ENCODE results near the gene TSPAN32.

Gene TSPAN32

DNA sequence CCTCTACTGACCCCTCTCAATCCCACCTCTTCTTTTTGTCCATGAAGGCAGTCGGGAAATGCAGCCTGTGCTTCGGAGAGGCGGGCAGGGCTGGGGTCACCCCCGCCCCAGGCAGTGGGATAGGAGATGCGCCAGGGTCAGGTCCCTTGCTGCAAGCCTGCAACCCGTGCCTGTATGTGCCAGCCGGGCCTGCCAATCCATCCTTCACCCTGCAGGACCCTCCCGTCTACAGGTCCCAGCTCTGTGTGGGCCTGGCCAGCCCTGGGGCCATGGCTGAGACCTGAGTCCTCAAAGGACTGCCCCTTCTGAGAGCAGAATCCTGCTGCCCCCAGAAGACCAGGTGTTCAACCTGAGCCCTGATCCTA lies 42.4 kb upstream of the TSPAN32 start:
- Mint-ChIP-seq H3K36me3 (ENCODE audit: low read depth) (no peaks in the 10 kb centered on the region), H3K4me3 (no peak overlapping the region), H3K4me1 (no peaks in the 10 kb centered on the region), H3K27me3 (ENCODE audit: low read depth) (peaks cover 13% of the 10 kb centered on the region), H3K9me3 (peaks cover 7% of the 10 kb centered on the region), H3K27ac (no peak overlapping the region)
- TF ChIP-seq, protein P1, sequence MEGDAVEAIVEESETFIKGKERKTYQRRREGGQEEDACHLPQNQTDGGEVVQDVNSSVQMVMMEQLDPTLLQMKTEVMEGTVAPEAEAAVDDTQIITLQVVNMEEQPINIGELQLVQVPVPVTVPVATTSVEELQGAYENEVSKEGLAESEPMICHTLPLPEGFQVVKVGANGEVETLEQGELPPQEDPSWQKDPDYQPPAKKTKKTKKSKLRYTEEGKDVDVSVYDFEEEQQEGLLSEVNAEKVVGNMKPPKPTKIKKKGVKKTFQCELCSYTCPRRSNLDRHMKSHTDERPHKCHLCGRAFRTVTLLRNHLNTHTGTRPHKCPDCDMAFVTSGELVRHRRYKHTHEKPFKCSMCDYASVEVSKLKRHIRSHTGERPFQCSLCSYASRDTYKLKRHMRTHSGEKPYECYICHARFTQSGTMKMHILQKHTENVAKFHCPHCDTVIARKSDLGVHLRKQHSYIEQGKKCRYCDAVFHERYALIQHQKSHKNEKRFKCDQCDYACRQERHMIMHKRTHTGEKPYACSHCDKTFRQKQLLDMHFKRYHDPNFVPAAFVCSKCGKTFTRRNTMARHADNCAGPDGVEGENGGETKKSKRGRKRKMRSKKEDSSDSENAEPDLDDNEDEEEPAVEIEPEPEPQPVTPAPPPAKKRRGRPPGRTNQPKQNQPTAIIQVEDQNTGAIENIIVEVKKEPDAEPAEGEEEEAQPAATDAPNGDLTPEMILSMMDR (IDR thresholded peaks at IDR 0.05; ENCODE audit: unreplicated experiment in 3 of 3), result no peak

DNA sequence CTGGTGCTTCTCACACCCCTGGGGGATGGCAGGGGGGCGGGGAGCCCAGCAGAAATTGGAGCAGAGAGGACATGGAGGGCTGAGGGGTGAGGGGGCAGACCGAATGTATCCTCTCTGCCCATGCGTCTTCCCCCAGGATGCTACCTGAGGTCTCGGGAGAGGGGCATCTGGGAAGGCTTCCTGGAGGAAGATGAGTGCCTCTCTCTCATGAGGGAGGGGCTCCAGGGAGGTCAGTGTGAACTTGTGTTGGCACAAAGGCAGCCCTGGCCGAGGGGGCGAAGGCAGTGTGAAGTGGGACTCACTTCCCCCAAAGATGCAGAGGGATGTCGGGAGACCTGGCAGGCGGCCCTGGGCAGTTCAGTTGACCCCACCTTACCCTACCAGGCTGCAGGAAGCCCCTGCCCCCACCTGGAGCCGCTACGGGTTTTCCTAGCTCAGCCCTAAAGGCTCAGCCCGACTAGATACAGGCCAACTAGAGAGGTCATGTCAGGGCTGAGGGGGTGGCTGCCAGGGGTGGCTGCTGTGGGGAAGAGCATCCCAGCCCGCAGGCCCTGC lies 41.8 kb upstream of the TSPAN32 start:
- peaks cover 18% of the 10 kb centered on the region for H3K27me3 Mint-ChIP-seq (ENCODE audit: low read depth)
- peaks cover 4% of the 10 kb centered on the region for H3K9me3 Mint-ChIP-seq
- no peak overlapping the region for H3K4me3 Mint-ChIP-seq
- no peak overlapping the region for H3K27ac Mint-ChIP-seq
- TF ChIP-seq, protein P1 (IDR thresholded peaks at IDR 0.05; ENCODE audit: unreplicated experiment in 3 of 3), result no peak
- no peaks in the 10 kb centered on the region for H3K4me1 Mint-ChIP-seq
- H3K36me3 Mint-ChIP-seq (ENCODE audit: low read depth), result no peaks in the 10 kb centered on the region

DNA sequence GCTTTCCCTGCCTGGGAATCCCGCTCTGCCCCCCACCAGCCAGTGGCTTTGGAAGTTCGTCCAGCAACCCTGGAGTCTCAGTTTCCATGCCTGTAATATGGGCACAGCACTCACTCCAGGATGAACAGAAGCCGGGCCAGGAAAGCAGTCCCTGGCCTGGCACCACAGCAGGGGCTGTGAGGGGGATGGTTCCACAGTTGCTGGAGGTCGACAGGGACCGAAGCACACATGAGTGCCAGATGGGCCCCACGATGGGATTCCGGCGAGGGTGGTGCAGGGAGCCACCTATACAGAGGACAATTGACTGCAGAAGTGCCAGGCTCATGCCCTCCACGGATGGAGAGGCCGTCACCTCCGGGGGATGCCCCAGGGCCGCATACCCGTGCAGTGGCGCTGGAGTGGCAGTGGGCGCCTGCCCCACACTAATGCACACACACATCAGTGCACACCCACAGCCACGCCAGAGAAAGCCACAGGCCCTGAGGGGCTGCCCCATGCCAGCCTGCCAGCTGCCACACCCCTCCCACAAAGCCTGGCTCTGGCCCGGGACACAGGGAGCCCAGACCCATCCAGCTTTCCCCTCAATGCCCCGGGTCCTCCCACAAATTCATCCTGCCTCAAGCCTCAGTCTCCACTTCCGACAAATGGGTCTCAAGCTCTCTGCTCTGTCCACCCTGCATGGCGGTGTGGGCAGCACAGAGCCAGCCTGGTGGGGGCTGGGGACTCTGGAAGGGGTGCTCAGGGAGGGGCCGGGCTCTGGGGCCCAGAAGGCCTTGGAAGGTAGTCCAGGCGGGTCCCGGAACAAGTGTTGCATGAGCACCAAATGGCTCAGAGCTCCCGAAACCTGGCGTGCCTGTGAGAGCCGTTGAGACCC lies 41.1 kb upstream of the TSPAN32 start:
- TF ChIP-seq, protein P1 (IDR thresholded peaks at IDR 0.05; ENCODE audit: unreplicated experiment in 3 of 3), result no peak
- no peaks in the 10 kb centered on the region for H3K36me3 Mint-ChIP-seq (ENCODE audit: low read depth)
- H3K4me3 Mint-ChIP-seq, result no peak overlapping the region
- no peak overlapping the region for H3K27ac Mint-ChIP-seq
- no peaks in the 10 kb centered on the region for H3K9me3 Mint-ChIP-seq
- H3K27me3 Mint-ChIP-seq (ENCODE audit: low read depth), result peaks cover 25% of the 10 kb centered on the region
- H3K4me1 Mint-ChIP-seq, result no peaks in the 10 kb centered on the region

DNA sequence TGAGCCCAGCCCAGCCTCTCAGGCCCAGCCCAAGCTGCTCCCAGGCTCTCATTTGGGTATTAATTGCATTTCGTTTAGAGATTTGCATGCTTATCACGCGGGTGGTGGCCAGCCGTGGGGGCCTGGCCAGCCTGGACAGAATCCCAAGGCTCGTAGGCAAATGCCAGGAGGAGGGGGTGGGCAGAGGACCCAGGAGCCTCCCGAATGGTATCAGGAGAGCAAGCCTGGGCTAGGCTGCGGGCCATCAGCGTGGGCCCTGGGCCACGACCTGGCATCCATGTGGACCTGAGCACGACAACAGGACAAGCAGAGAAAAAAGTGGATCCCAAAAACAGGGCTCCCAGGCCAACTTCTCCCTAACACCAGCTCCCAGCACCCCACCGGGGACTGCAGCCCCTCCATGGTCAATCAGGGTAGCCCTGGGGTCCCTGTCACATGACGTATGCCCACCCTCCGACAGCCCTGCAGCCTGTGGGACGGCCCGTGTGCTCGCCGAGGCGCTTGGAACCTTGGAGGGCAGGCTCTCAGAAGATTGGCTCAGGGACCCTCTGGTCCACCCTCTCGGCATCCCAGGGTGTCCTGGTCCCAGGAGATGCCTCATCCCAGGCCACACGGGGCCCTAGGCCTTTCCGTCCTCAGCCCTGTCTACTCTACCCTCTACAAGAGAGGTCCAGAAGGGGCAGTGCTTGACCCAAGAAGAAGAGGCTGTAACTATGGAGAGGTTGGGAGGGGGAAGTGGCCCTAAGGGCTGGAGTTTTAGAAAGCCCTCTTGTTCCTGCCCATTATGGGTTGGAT lies 40.2 kb upstream of the TSPAN32 start:
- Mint-ChIP-seq H3K27ac (no peak overlapping the region), H3K36me3 (ENCODE audit: low read depth) (no peaks in the 10 kb centered on the region)
- TF ChIP-seq, protein P1 (IDR thresholded peaks at IDR 0.05; ENCODE audit: unreplicated experiment in 3 of 3), result no peak

DNA sequence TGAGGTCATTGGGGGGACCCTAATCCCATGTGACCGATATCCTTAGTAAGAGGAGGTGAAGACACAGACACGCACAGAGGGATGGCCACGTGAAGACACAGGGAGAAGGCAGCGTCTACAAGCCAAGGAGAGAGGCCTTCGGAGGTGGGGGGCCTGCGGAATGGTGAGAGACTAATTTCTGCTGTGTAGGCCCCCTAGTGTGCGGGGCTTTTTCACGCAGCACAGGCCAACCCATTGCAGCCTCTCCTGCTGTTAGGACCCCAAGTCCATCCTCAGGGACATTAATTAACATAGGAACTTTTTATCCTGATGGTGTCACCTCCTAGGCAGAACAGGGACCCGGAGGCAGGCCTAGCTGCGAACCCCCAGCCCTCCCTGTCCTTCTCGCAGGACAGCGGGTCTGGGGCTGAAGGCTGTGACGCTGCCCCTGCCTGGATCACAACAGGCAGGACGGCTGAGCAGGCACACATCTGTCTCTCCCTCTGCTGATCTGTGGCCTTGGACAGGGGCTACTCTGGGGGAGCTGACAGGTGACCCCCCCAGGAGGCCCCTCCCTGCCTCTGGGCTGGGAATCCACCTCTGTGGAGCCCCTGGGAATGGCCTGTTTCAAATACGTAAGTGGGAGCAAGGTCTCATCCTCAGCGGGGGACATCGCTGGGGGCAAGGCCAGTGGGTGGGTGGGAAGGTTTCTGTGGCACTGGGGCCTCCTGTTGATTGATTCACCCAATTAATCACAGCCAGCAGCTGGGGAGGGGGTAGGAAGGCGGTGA lies 39.3 kb upstream of the TSPAN32 start:
- H3K36me3 Mint-ChIP-seq (ENCODE audit: low read depth), result no peaks in the 10 kb centered on the region
- no peak overlapping the region for H3K4me3 Mint-ChIP-seq
- peaks cover 42% of the 10 kb centered on the region for H3K27me3 Mint-ChIP-seq (ENCODE audit: low read depth)
- no peak overlapping the region for H3K27ac Mint-ChIP-seq
- H3K4me1 Mint-ChIP-seq, result no peaks in the 10 kb centered on the region
- TF ChIP-seq, protein P1 (IDR thresholded peaks at IDR 0.05; ENCODE audit: unreplicated experiment in 3 of 3), result no peak
- no peaks in the 10 kb centered on the region for H3K9me3 Mint-ChIP-seq

More for the DNA sequence above, 40.2 kb upstream of the TSPAN32 start:
- Mint-ChIP-seq H3K27me3 (ENCODE audit: low read depth) (peaks cover 34% of the 10 kb centered on the region), H3K4me3 (no peak overlapping the region), H3K9me3 (no peaks in the 10 kb centered on the region), H3K4me1 (no peaks in the 10 kb centered on the region)

All from nephron (organoid).